Uterus (tissue), 2 donors: ENCODE results near the gene KCNIP3.

ENCODE experiments used
- CTCF ChIP-seq, 4 experiments: fragments of 200-600 bp in 2 of 4; fragments of 450-650 bp in 2 of 4; sonication (generic) in 2 of 4; IDR thresholded peaks; one replicate each; pipeline ENCODE4 v1.5.1; 2016 to 2019; ENCODE audit warnings: antibody characterized with exemption in 4 of 4, mild to moderate bottlenecking in 2 of 4, moderate library complexity in 1 of 4
- POLR2A ChIP-seq, 2 donors: fragments of 450-650 bp; IDR thresholded peaks; one replicate each; pipeline ENCODE4 v1.6.1; 2016; ENCODE audit warnings: antibody characterized with exemption in 2 of 2, mild to moderate bottlenecking in 1 of 2, moderate library complexity in 1 of 2

DNA sequence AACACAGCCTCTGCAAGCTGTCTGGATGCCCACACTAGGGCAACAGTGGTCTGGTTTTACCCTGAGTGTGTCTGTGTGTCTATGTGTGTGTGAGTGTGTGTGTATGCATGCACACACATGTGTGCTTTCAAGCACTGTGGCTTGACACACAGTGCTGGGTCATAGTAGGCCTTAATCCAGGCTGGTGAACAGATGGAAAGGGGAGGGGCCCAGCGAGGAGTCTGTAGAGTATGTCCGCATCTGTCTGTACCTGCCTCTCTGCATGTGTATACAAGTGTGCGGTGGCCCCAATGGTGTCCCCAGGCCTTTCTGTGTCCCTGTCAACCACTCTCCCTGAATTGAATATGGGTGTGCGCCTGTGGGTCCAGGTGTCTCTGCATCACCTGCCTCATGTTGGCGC, 9.3 kb upstream of the KCNIP3 start:
- no peak for TF ChIP-seq CTCF (IDR thresholded peaks at IDR 0.05)
- TF ChIP-seq POLR2A (IDR thresholded peaks at IDR 0.05), result no peak
